COLO829 (cell line): ENCODE data around the gene SPINK13.
"Not testable (repeated sequence)": the region's sequence is repeated elsewhere in the genome, so short reads cannot be mapped to it uniquely, and the experiment has no call there.

Experiments
- DNase-seq: peaks from one replicate; pipeline ENCODE4 v3.0.0; 2012; ENCODE audit warnings: low spot score

Gene SPINK13, protein sequence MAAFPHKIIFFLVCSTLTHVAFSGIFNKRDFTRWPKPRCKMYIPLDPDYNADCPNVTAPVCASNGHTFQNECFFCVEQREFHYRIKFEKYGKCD

DNA sequence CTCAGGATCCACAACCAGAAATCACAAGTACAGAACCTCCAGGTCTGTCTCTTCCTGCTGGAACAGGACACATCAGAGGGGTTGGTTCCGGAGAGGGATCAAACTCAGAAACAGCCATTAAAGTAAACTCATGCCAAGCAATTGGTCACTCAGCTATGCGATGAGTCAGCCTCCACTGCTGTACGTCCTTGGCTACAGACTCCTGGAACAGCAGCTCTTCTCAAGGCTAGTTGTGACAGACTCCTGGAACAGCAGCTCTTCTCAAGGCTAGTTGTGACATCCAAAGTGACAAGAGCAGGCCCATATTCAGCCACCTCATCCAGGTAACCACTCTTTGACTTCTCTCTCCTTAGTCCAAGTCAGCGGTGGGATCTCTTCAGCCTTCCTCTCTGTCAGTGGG, at the start of gene SPINK13:
SPINK13 (plus strand) TSS at position 229 of the 400 bp plus-strand sequence. CDS start 1,279 bp downstream, outside the sequence.
- no peak for DNase-seq

DNA sequence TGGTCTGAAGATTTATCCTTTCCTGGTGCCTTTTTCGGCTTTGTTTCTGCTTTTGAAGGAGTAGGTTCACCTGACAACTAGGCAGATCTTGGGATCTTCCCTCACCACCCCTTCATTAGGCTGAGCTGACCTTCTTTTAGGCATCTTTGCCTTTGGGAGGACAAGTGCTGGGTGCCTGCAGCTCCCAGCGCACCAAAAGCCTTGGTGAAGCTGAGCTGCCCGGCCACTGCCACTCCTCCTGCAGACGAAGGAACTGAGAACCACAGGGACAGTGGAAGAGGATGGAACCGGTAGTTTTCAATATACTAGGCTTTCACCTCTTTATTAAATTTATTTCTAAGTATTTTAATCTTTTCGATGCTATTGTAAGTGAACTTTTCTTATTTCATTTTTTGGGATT, 47.1 kb upstream of the SPINK13 start:
- no peak for DNase-seq

DNA sequence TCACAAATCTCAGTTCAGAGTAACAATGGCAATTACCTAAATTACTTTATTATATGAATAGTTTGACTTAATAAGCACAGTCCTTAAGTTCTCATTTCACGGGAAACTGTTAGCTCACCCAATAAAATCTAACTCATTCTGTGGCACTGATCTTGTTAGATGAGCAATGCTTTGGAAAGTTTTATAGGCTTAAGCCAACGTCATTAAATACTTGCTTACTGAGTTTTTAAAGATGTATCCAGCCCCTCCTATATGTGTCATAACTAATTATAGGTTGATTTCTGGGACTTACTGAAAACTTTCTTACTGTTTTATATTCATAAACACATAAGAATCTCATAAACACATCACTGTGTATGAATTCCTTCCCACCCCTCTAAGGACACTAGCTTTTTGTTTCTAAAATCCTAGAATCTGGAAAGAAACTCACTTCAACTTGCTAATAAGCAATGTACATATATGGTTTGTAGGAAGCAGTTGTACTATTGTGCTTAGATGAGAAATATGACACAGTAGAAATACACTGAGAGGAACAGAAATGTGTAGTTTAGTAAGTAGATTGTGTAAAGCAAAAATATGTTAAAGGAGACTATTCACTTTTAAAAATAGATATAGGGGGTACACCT, 44.4 kb upstream of the SPINK13 start:
- DNase-seq: no peak

DNA sequence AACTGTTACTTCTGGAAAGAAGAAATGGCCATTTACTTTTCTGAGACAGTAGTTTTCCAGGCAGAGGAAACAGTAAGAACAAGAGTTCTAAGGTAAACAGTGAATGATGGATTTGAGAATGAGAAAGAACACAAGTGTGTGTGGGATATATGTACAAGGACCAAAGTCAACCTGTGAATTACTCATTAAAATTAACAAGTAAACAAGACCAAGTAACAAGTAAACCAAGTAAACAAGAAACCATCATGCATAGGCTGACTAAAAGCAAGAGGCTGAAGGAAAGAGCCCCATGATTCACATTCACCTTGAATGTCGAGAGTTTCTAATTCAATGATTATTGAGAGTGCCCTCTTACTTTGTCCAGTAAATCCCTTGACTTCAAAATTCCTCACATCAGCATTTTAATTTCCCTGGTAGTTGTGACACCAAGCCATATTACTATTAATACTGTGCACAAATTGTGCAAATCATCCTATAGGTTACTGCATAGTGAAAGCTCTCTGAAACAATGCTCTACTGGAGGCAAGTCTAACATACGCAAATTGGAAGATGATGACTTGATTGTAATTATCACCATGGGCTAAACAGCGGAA, 40.1 kb upstream of the SPINK13 start:
- no peak for DNase-seq

DNA sequence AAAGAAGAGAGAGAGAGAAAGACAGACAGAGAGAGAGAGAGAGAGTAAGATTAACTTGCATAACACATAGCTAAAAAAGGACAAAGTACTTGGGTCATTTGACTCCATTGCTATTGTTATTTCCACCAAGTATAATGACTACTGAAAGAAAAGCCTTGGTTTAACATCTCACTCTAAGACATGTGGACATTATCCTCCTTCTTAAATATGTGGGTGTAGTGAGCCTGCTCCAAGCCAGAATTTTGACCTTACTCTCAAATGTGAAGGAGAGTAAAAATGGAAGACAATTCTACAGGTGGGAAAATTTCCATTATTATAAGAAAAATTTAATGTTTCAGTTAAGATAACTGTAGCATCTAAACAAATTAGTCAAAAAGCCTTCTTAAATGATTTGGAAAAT, 38.8 kb upstream of the SPINK13 start:
- DNase-seq: no peak

DNA sequence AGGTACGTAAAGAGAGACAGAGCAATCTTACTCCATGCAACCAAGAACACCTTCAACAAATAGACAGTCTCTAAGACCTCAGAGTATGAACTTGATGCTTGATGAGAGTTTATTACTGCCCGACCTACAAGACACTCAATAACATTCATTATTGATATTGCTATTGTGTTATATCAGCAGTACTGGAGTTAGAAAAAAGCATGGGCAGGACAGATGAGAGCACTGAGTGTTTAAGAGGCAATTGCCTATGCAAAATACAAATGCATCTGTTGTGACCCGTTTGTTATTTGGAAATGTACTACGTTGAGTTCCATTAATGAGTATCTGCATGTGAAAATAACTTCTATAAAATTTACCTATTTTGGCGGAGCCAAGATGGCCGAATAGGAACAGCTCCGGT, 38.4 kb upstream of the SPINK13 start:
- DNase-seq: no peak

DNA sequence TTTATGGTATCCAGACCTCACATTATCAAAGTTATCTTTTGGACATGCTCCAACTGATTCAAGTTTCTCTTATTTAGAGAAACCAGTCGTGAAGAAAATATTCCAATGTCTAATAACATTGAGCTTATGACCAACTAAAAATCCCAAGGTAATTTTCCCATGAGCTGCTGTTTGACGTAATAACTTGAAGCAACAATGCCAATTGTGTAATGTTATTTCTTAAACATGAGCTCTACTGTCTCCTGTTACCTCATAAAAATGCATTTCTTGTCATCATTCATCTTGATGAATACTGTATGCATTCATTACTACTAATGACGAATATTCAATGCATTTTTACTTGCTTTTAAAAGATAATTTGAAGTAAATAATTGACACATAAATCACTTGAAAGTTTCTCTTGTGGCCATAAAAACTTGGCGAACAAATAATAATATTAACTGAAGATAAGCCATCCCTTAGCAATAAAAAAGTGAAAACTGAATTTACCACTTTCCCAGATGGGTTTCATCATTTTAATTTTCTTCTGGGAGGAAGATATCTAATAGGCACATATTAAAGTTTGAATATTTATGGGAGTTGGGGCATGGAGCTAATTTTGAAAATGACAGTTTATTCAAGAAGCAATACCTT, 30.7 kb upstream of the SPINK13 start:
- no peak for DNase-seq

DNA sequence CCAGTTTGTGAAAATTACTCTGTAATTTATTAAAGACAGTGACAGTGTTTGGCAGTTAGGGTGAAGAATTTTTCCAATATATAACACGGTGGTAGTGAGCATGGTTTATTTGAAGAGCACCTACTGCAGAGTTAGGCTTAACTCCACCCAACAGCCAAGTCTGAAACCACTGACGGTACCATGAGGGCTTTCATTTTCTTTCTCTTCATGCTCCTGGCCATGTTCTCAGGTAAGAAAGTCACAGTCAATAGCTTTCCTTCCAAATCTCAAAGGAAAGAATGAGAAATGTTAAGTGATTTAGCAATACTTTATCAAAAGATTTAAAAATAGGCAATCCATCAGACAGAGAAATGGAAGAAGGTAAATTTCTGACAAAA, 30.2 kb upstream of the SPINK13 start, which contains the start of gene MARCOL:
MARCOL (plus strand) TSS at position 108 of the 377 bp plus-strand sequence; CDS start at position 181, 73 bp downstream.
- DNase-seq: no peak

DNA sequence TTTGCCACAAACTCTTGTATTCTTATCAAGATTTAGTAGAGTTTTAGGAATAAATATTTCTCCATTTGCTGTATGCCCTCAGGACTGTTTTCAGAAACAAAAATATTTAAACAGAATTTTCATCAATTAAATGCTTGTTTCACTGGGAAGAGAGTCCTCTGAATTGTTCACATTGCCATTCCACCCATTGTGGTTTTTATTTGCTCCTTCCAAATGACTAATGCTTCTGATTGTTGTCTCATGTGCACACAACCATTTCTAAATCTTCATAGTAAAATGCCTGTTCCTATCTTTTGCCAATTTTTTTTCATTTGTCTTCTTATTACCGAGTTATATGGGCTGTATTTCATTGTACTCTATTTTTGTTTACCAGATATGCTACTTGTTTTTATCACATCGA, 19.7 kb upstream of the SPINK13 start:
- DNase-seq: no peak

DNA sequence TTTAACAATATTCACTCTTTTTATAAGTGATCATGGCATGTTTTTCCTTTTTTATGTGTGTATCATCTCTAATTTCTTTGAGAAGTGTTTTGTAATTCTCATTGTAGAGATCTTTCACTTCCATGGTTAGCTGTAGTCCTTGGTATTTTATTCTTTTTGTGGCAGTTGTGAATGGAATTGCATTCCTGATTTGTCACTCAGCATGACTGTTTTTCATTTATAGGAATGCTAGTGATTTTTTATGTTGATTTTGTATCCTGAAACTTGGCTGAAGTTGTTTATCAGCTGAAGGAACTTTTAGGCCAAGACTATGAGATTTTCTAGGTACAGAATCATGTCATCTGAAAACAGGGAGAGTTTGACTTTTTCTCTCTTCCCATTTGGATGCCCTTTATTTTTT, 13.1 kb upstream of the SPINK13 start:
- no peak for DNase-seq

DNA sequence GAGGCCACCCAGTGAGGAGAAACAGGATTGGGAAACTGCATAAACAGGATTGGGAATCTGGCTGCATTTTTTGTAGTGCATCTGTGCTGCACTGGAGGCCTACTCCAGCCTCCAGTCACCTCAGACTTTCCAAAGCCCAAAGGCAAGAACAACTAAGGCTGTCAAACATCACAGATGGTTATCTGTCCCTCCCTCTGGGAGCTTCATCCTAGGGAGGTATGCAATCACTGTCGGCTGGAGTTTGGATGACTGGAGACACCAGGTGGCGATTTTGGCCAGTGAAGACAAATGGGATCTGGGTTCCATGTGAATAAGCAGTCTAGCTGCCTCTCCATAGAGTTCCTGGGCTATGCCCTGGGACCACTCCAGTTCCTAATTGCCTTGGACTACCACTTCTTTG, 9.3 kb upstream of the SPINK13 start:
- DNase-seq: no peak

DNA sequence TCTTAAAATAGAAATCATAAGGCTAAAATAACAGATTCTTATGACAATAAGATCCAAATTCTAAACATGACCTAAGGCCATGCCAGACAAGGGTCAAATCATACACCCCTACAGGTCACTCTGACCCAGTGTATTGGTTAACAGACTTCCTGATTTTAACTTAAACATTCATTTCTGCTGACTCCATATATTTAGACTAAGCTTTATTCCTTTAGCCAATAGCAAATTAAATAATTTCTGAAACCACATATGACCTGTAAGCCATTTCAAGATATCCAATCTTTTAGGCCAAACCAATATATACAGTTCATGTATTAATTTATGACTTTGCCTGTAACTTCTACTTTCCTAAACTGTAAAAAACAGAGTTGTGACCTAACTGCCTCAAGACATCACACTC, 7.4 kb upstream of the SPINK13 start:
- DNase-seq: no peak

DNA sequence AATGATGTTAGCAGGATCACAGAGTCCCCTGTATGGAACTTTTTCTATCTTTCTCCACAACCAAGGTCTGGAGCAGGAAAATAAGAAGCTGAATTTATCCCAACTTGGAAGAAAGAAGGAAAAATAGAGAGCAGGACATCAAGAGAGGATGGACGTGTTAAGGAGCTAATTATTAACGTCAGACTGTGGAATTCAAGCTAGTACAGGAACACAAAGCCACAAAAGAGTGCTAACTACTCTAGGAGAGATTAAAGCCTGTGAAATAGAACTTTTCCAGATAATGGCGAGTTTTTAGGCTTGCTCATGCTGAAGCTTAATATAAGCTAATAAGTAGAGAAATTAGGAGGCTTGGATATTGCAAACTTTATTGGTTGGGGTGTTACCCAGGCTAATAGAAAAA, 632 bp upstream of the SPINK13 start:
- DNase-seq: no peak

DNA sequence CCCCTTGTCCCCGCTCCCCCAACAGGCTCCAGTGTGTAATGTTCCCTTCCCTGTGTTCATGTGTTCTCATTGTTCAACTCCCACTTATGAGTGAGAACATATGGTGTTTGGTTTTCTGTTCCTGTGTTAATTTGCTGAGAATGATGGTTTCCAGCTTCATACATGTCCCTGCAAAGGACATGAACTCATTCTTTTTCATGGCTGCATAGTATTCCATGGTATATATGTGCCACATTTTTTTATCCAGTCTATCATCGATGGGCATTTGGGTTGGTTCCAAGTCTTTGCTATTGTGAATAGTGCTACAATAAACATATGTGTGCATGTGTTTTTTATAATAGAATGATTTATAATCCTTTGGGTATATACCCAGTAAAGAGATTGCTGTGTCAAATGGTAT, 6.5 kb downstream of the SPINK13 start:
- DNase-seq: not testable (repeated sequence)

DNA sequence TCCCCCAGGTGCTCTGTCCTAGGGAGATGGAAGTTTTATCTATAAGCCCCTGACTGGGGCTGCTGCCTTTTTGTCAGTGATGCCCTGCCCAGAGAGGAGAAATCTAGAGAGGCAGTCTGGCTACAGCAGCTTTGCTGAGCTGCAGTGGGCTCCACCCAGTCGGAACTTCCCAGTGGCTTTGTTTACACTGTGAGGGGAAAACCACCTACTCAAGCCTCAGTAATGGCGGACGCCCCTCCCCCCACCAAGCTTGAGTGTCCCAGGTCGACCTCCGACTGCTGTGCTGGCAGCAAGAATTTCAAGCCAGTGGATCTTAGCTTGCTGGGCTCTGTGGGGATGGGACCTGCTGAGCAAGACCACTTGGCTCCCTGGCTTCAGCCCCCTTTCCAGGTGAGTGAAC, 12.3 kb downstream of the SPINK13 start:
- DNase-seq: not testable (repeated sequence)

DNA sequence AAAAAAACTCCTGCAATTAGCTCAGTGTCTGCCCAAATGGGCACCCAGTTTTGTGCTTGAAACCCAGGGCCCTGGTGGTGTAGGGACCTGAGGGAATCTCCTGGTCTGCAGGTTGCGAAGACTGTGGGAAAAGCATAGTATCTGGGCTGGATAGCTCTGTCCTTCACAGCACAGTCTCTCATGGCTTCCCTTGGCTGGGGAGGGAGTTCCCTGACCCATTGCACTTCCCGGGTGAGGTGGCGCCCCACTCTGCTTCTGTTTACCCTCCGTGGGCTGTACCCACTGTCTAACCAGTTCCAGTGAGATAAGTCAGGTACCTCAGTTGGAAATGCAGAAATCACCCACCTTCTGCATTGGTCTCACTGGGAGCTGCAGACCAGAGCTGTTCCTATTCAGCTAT, 12.7 kb downstream of the SPINK13 start:
- DNase-seq: not testable (repeated sequence)

DNA sequence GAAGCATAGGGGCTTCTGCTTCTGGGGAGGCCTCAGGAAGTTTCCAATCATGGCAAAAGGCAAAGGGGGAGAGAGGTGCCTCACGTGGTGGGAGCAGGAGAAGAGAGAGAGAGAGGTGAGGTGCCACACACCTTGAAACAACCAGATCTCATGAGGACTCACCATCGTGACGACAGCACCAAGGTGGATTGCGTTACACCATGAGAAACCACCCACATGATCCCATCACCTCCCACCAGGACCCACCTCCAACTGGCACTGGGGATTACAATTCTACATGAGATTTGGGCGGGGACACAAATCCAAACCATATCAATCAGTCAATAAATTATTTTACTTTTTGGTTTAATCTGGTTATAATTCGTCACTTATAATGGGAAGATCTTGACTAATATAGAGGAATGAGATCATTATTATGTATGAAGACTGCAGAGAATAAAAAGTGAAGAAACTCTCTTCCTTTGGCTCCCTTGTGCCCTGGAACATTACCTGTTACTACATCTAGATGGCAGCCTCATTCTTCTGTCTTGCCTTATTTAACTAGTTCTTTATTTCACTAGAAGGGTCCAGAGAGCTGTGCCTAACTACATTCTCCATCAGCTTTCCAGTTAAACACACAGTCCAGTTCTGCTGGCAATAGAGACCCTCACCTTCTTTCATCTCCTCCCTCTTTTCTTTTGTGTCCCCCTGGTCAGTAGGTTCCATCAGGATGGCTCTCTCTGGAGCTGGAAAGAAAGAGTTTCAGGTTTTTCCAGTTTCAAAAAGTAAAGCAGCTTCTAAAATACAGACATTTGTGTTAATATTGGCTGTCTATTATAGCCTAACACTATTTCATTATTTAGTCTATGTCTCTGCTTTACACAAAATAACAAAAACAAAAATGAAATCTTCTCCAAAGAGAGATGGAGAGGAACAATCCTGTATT, 21.9 kb downstream of the SPINK13 start:
- DNase-seq: no peak

DNA sequence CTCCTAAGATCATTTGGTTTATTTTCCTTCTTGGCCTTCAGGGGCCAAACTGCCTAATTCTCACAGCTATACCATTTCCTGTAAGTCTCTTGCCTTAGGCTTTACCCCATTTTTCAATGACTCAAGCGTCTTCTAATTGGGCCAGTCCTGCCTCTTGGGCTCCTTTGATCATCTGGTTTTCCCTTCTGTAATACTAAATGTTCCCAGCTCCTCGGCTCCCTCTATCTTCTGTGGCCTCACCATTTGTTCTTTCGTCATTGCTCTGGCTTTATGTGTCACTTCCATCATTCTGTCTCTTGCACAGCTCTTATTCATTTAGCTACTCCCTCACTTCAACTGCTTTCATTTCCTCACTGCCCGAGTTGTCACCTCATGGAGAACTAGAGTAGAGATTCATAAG, 29.1 kb downstream of the SPINK13 start:
- no peak for DNase-seq

DNA sequence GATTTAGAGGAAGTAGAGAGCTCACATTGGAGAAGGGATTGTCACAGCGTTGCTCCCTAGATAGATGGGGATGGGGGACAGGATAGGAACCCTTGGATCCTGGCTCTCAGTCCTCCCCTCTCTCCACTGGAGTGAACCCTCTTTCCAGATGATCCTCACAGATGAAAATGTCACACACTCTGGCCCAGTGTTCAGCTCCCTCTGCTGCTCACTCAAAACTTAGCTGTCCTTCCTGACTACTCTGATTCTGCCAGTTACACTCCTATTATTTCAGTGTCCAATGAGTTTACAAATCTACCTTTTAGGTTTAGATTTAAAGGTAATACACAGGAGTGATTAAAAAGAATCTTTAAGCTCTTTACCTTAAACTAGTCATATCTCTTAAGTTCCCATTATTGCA, 37.9 kb downstream of the SPINK13 start:
- no peak for DNase-seq

DNA sequence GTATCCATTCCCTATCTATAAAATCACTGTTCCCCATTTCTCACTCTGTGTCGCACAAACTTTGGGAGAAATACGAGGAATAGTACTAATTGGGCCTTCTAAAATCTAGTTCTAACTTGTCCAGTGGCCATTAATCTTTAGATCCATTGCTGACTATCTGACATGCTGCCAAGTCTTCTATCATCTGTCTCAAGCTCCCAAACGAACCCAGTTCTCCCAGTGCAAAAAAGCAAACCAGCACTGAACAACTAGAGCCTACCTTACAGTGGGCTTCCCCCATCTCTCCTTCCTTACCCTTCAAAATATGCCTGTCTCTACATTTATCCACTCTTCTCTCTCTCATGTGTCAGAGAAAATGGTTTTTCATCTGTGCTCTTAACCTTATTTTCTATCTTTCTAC, 40.4 kb downstream of the SPINK13 start:
- DNase-seq: no peak

DNA sequence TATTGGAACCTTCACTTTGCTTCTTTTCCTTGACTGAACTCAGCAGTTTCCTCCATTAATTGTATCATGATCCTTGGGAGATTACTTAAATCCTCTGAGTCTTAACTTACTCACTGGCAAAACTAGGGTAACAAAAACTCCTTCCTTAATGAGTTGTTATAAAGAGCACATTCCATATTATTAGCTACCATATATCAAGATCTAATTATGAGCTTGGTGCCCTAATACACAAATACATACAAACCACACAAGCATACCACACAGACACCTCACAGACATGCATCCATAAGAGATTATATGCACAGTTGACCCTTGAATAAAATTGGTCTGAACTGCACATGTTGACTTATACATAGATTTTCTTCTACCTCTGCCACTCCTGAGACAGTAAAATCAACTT, 41.2 kb downstream of the SPINK13 start:
- no peak for DNase-seq

DNA sequence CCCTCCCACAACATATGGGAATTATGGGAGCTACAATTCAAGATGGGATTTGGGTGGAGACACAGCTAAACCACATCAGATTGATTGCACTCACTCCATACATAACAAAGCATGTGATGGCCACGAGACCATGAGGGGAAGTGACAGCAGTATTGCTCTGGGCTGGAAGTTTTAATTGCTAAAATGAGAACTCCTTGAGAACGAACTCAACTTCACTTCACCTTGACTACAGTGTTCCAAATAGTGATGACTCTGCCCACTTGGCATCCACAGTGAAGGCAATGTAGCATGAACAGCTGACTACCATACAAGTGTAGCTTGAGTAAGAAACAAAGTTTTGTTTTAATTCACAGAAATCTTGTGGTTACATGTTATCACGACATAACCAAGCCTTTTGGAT, 42.9 kb downstream of the SPINK13 start:
- no peak for DNase-seq
